Measurements from ENCODE around the gene SMARCD1. TPM values are rescaled to one million over a fixed set of nuclear protein-coding genes. Genes with fewer than 3 reads are reported as not detected.

The SMARCD1 gene
- total RNA-seq, 1 donor from 2014 or later: 121 TPM

- Histone ChIP-seq H3F3A (ENCODE audit: low read depth) (no peaks in the 10 kb centered on the region), H3K79me2 (ENCODE audit: low read depth) (no peaks in the 10 kb centered on the region), H2AFZ (replicated peaks) (no peak overlapping the region), H3K9ac (no peak overlapping the region), H3K4me2 (no peak overlapping the region), H4K20me1 (ENCODE audit: low read depth) (no peaks in the 10 kb centered on the region), H3K36me3 (no peaks in the 10 kb centered on the region), H3K27ac (no peak overlapping the region), H3K9me3 (ENCODE audit: low read depth) (no peaks in the 10 kb centered on the region), H3K27me3 (peaks cover 15% of the 10 kb centered on the region), H3K4me3 (no peak overlapping the region), H3K4me1 (no peaks in the 10 kb centered on the region)
- TF ChIP-seq EZH2phosphoT487 (IDR thresholded peaks at IDR 0.05) (no peak), EZH2 (IDR thresholded peaks at IDR 0.05) (no peak), CTCF (IDR thresholded peaks at IDR 0.05) (no peak)
- Mint-ChIP-seq H3K27me3 (ENCODE audit: insufficient read depth, low read depth) (peaks cover 3% of the 10 kb centered on the region), H3K27ac (no peak overlapping the region), H3K4me1 (peaks cover 5% of the 10 kb centered on the region), H3K36me3 (no peaks in the 10 kb centered on the region), H3K9me3 (no peaks in the 10 kb centered on the region), H3K4me3 (no peak overlapping the region)
- DNase-seq (ENCODE audit: low spot score): no peak
Observed at GRCh38 chr12:50077099-50077498, 8.0 kb upstream of the SMARCD1 start.

- H2AFZ ChIP-seq (replicated peaks): no peak overlapping the region
- Mint-ChIP-seq H3K9me3 (no peaks in the 10 kb centered on the region), H3K36me3 (no peaks in the 10 kb centered on the region), H3K4me3 (no peak overlapping the region), H3K4me1 (no peaks in the 10 kb centered on the region), H3K27me3 (ENCODE audit: insufficient read depth, low read depth) (peaks cover 3% of the 10 kb centered on the region), H3K27ac (no peak overlapping the region)
- no peaks in the 10 kb centered on the region for H4K20me1 ChIP-seq (ENCODE audit: low read depth)
- H3K9me3 ChIP-seq (ENCODE audit: low read depth): no peaks in the 10 kb centered on the region
- H3F3A ChIP-seq (ENCODE audit: low read depth): no peaks in the 10 kb centered on the region
- H3K27me3 ChIP-seq: peaks cover 15% of the 10 kb centered on the region
- H3K4me3 ChIP-seq: no peak overlapping the region
- no peaks in the 10 kb centered on the region for H3K79me2 ChIP-seq (ENCODE audit: low read depth)
- H3K9ac ChIP-seq: no peak overlapping the region
- no peaks in the 10 kb centered on the region for H3K4me1 ChIP-seq
- no peak overlapping the region for H3K27ac ChIP-seq
- H3K36me3 ChIP-seq: no peaks in the 10 kb centered on the region
- H3K4me2 ChIP-seq: no peak overlapping the region
- no peak for TF ChIP-seq CTCF (IDR thresholded peaks at IDR 0.05)
- TF ChIP-seq EZH2phosphoT487 (IDR thresholded peaks at IDR 0.05): no peak
- no peak for TF ChIP-seq EZH2 (IDR thresholded peaks at IDR 0.05)
- DNase-seq (ENCODE audit: low spot score): no peak
Observed at GRCh38 chr12:50078281-50078680, 6.9 kb upstream of the SMARCD1 start.

- H3K27me3 ChIP-seq: peaks cover 15% of the 10 kb centered on the region
- DNase-seq (ENCODE audit: low spot score): no peak
- H3F3A ChIP-seq (ENCODE audit: low read depth): peaks cover 5% of the 10 kb centered on the region
- Mint-ChIP-seq H3K27me3 (ENCODE audit: insufficient read depth, low read depth) (peaks cover 5% of the 10 kb centered on the region), H3K4me1 (peaks cover 5% of the 10 kb centered on the region), H3K9me3 (no peaks in the 10 kb centered on the region), H3K4me3 (no peak overlapping the region), H3K36me3 (no peaks in the 10 kb centered on the region), H3K27ac (peak overlapping the region; percentile 42)
- no peak overlapping the region for H3K27ac ChIP-seq
- no peak overlapping the region for H3K4me2 ChIP-seq
- H3K79me2 ChIP-seq (ENCODE audit: low read depth): peaks cover 5% of the 10 kb centered on the region
- no peak for TF ChIP-seq EZH2phosphoT487 (IDR thresholded peaks at IDR 0.05)
- TF ChIP-seq EZH2 (IDR thresholded peaks at IDR 0.05): no peak
- H3K4me3 ChIP-seq: no peak overlapping the region
- no peaks in the 10 kb centered on the region for H3K9me3 ChIP-seq (ENCODE audit: low read depth)
- no peaks in the 10 kb centered on the region for H3K36me3 ChIP-seq
- H3K4me1 ChIP-seq: no peaks in the 10 kb centered on the region
- no peak overlapping the region for H3K9ac ChIP-seq
- no peak overlapping the region for H2AFZ ChIP-seq (replicated peaks)
- no peaks in the 10 kb centered on the region for H4K20me1 ChIP-seq (ENCODE audit: low read depth)
Observed at GRCh38 chr12:50079771-50080170, 5.4 kb upstream of the SMARCD1 start.

- Histone ChIP-seq H3K9me3 (ENCODE audit: low read depth) (no peaks in the 10 kb centered on the region), H2AFZ (replicated peaks) (no peak overlapping the region), H3F3A (ENCODE audit: low read depth) (peaks cover 13% of the 10 kb centered on the region), H3K4me2 (no peak overlapping the region), H4K20me1 (ENCODE audit: low read depth) (peaks cover 9% of the 10 kb centered on the region), H3K4me1 (peaks cover 3% of the 10 kb centered on the region), H3K27ac (no peak overlapping the region), H3K9ac (no peak overlapping the region), H3K4me3 (no peak overlapping the region), H3K79me2 (ENCODE audit: low read depth) (peaks cover 17% of the 10 kb centered on the region), H3K36me3 (no peaks in the 10 kb centered on the region), H3K27me3 (peaks cover 15% of the 10 kb centered on the region)
- Mint-ChIP-seq H3K27ac (peak overlapping the region; percentile 81), H3K4me1 (peaks cover 16% of the 10 kb centered on the region), H3K36me3 (no peaks in the 10 kb centered on the region), H3K9me3 (no peaks in the 10 kb centered on the region), H3K27me3 (ENCODE audit: insufficient read depth, low read depth) (peaks cover 5% of the 10 kb centered on the region), H3K4me3 (no peak overlapping the region)
- TF ChIP-seq EZH2 (IDR thresholded peaks at IDR 0.05): no peak
- TF ChIP-seq CTCF (IDR thresholded peaks at IDR 0.05): no peak
- TF ChIP-seq EZH2phosphoT487 (IDR thresholded peaks at IDR 0.05): no peak
- peak; percentile 32 for DNase-seq (ENCODE audit: low spot score)
Observed at GRCh38 chr12:50081096-50081808, 3.9 kb upstream of the SMARCD1 start.
